ENCODE results near the gene TESK1. TPM values are rescaled to one million over a fixed set of nuclear protein-coding genes. Genes with fewer than 3 reads are reported as not detected.

Gene TESK1
- total RNA-seq, 1 experiment from 2014 or later = 27.9 TPM

GRCh38 chr9:35617548-35617947 lies 12.5 kb downstream of the TESK1 start:
- BruUV-seq (replicated peaks) = no TSS peak
- CTCF ChIA-PET = interaction anchor here (0.6 kb wide), 1 partner anchor 58 kb away, joined by 6 read pairs; no protein-coding TSS in a partner anchor
- no peaks in the 10 kb centered on the region for H3K36me3 Mint-ChIP-seq (ENCODE audit: insufficient read depth, unreplicated experiment)
- Histone ChIP-seq H3K4me1 (no peaks in the 10 kb centered on the region), H3K36me3 (ENCODE audit: control insufficient read depth, insufficient read depth, low read length) (no peaks in the 10 kb centered on the region), H3K27me3 (replicated peaks; ENCODE audit: control insufficient read depth, insufficient read depth, low read length) (no peaks in the 10 kb centered on the region), H3K4me3 (ENCODE audit: low read depth, low read length) (no peak overlapping the region), H3K9me3 (no peaks in the 10 kb centered on the region)
- no peak for DNase-seq
- no peak for TF ChIP-seq CTCF (IDR thresholded peaks at IDR 0.05; ENCODE audit: insufficient read depth in 1 of 2, low read depth in 1 of 2, low read length in 1 of 2, severe bottlenecking in 1 of 2, unreplicated experiment in 1 of 2)
- H3K27me3 Mint-ChIP-seq (ENCODE audit: insufficient read depth, unreplicated experiment) = peaks cover 13% of the 10 kb centered on the region
- H3K27ac Mint-ChIP-seq (ENCODE audit: unreplicated experiment) = no peak overlapping the region
- intact Hi-C loops (cut with micrococcal nuclease; ENCODE audit: unreplicated experiment) = no loop called here
- no peaks in the 10 kb centered on the region for H3K9me3 Mint-ChIP-seq (ENCODE audit: unreplicated experiment)
- POLR2A ChIA-PET = interaction anchor here (0.8 kb wide), 1 partner anchor 30 kb away, joined by 4 read pairs; no protein-coding TSS in a partner anchor
- peak overlapping the region; percentile 60 for H3K4me3 Mint-ChIP-seq (ENCODE audit: unreplicated experiment)
- peaks cover 5% of the 10 kb centered on the region for H3K4me1 Mint-ChIP-seq (ENCODE audit: low read depth, unreplicated experiment)

- Mint-ChIP-seq H3K27ac (ENCODE audit: unreplicated experiment) (no peak within 1 kb of the TSS), H3K27me3 (ENCODE audit: insufficient read depth, unreplicated experiment) (peaks cover 13% of the 10 kb centered on the region), H3K4me3 (ENCODE audit: unreplicated experiment) (peak within 1 kb of the TSS; percentile 60), H3K9me3 (ENCODE audit: unreplicated experiment) (no peaks in the 10 kb centered on the region), H3K4me1 (ENCODE audit: low read depth, unreplicated experiment) (peaks cover 5% of the 10 kb centered on the region), H3K36me3 (ENCODE audit: insufficient read depth, unreplicated experiment) (no peaks in the 10 kb centered on the region)
- ChIA-PET POLR2A (no interaction called here), CTCF (interaction anchor here (0.6 kb wide), 1 partner anchor 57 kb away, joined by 6 read pairs; no protein-coding TSS in a partner anchor)
- no peak for DNase-seq
- H3K9me3 ChIP-seq = no peaks in the 10 kb centered on the region
- BruUV-seq (replicated peaks) = no TSS peak
- no peak for TF ChIP-seq CTCF (IDR thresholded peaks at IDR 0.05; ENCODE audit: insufficient read depth in 1 of 2, low read depth in 1 of 2, low read length in 1 of 2, severe bottlenecking in 1 of 2, unreplicated experiment in 1 of 2)
- H3K27me3 ChIP-seq (replicated peaks; ENCODE audit: control insufficient read depth, insufficient read depth, low read length) = no peaks in the 10 kb centered on the region
- H3K4me3 ChIP-seq (ENCODE audit: low read depth, low read length) = no peak within 1 kb of the TSS
- H3K36me3 ChIP-seq (ENCODE audit: control insufficient read depth, insufficient read depth, low read length) = no peaks in the 10 kb centered on the region
- intact Hi-C loops (cut with micrococcal nuclease; ENCODE audit: unreplicated experiment) = no loop called here
- H3K4me1 ChIP-seq = no peaks in the 10 kb centered on the region
Measured at GRCh38 chr9:35618325-35618727, 13.3 kb downstream of the TESK1 start, which contains the start of gene CD72. TSS of gene CD72 (minus strand) at chr9:35618413. CDS start at chr9:35618303, 110 bp downstream.

- Histone ChIP-seq H3K4me3 (ENCODE audit: low read depth, low read length) (no peak overlapping the region), H3K9me3 (no peaks in the 10 kb centered on the region), H3K36me3 (ENCODE audit: control insufficient read depth, insufficient read depth, low read length) (no peaks in the 10 kb centered on the region), H3K27me3 (replicated peaks; ENCODE audit: control insufficient read depth, insufficient read depth, low read length) (no peaks in the 10 kb centered on the region), H3K4me1 (no peaks in the 10 kb centered on the region)
- no peaks in the 10 kb centered on the region for H3K9me3 Mint-ChIP-seq (ENCODE audit: unreplicated experiment)
- no peaks in the 10 kb centered on the region for H3K36me3 Mint-ChIP-seq (ENCODE audit: insufficient read depth, unreplicated experiment)
- DNase-seq = no peak
- peaks cover 5% of the 10 kb centered on the region for H3K4me1 Mint-ChIP-seq (ENCODE audit: low read depth, unreplicated experiment)
- POLR2A ChIA-PET = no interaction called here
- H3K4me3 Mint-ChIP-seq (ENCODE audit: unreplicated experiment) = no peak overlapping the region
- no peak overlapping the region for H3K27ac Mint-ChIP-seq (ENCODE audit: unreplicated experiment)
- no peak for TF ChIP-seq CTCF (IDR thresholded peaks at IDR 0.05; ENCODE audit: insufficient read depth in 1 of 2, low read depth in 1 of 2, low read length in 1 of 2, severe bottlenecking in 1 of 2, unreplicated experiment in 1 of 2)
- H3K27me3 Mint-ChIP-seq (ENCODE audit: insufficient read depth, unreplicated experiment) = peaks cover 12% of the 10 kb centered on the region
- intact Hi-C loops (cut with micrococcal nuclease; ENCODE audit: unreplicated experiment) = no loop called here
- CTCF ChIA-PET = interaction anchor here (0.9 kb wide), 1 partner anchor 8 kb away, joined by 4 read pairs; no protein-coding TSS in a partner anchor
- no TSS peak for BruUV-seq (replicated peaks)
Measured at GRCh38 chr9:35618854-35619799, 14.1 kb downstream of the TESK1 start.

Measured in Caco-2 (cell line).